HG03064 (cell line): ENCODE data around the gene RNF39.
"Not testable (repeated sequence)": the region's sequence is repeated elsewhere in the genome, so short reads cannot be mapped to it uniquely, and the experiment has no call there.

Source experiments
- ATAC-seq: cut with Tn5 transposase; IDR thresholded peaks from one replicate; pipeline ENCODE4 v1.9.1; 2021; ENCODE audit warnings: low read depth; ENCODE audit not compliant: unreplicated experiment

The RNF39 gene, protein sequence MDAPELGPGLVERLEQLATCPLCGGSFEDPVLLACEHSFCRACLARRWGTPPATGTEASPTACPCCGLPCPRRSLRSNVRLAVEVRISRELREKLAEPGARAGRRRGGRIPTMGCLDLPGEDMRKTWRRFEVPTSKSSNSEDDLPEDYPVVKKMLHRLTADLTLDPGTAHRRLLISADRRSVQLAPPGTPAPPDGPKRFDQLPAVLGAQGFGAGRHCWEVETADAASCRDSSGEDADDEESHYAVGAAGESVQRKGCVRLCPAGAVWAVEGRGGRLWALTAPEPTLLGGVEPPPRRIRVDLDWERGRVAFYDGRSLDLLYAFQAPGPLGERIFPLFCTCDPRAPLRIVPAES

DNA sequence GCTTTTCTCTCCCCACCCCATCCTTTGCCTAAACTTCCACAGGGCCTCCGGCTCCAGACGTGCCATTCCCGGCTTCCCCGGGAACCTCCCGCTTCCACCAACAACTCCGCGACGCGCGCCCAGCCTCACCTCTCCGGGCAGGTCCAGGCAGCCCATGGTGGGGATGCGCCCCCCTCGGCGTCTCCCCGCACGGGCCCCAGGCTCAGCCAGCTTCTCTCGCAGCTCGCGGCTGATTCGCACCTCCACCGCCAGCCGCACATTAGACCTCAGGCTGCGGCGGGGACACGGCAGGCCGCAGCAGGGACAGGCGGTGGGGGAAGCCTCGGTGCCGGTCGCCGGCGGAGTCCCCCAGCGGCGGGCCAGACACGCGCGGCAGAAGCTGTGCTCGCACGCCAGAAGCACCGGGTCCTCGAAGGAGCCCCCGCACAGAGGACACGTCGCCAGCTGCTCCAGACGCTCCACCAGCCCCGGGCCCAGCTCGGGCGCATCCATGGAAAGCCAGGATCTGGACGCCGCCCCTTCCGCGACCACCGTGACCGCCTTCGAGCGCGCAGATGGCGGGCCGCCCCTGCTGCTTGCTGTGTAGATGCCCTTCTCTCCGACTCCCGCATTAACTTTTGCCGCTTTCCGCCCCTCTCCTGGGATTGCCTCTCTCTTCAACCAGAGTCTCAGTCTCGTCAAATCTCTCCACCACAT, at the start of gene RNF39:
Gene RNF39 (minus strand): TSS at position 676 of the 696 bp plus-strand sequence. CDS start 184 bp downstream, at position 492.
- no peak for ATAC-seq

DNA sequence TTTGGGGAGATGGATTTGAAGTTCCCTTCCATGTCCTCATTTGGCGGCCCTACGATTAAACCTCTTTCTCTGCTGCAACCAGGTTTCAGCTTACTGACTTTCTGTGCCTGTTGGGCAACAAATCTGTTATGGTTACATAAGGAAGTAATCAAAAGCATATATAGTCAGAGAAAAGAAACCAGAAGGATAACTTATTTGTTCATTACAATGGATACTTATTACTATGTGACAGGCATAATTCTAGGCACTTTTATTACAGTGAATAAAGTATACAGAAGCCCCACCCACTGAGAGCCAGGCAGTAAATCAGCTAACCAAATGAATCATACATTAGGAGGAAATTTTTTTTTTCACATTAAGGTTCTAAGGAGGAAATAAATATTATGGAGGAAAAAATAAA, 46.9 kb upstream of the RNF39 start:
- ATAC-seq: no peak

DNA sequence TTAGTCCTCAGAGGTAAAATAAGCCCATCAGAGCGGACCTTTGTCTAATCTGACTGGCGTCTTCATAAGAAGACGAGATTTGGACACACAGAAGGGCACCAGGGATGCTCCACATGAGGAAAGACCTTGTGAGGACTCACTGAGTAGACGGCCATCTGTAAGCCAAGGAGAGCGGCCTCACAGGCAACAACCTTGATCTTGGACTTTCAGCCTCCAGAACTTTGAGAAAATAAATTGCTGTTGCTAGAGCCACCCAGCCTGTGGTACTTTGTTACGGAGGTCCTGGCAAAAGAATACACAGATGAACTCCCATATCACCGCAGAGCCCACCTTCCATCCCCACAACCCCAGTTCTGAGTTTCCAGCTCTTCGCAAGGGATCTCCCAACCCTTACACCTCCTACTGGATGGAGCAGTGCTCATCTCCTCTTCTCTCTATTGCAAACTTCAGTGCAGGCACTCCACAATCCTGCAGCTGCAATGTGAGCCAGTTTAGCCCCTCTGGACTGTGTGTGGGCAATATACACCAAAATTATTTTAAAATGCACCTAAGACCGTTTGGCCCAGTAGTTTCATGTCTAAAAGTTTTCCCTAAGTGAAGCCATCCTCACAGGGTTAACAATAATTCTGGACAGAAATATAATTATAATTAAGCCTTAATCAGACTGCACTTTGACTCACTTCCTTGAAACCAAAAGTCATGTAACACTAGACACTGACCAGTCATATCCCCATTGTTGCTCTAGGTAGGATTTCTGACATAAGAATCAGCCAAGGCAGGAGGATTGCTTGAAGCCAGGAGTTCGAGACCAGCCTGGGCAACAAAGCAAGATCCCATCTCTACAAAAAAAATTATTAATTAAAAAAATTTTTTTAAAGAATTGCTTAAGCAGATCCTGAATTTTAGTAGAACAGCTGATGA, 46.1 kb upstream of the RNF39 start:
- no peak for ATAC-seq

DNA sequence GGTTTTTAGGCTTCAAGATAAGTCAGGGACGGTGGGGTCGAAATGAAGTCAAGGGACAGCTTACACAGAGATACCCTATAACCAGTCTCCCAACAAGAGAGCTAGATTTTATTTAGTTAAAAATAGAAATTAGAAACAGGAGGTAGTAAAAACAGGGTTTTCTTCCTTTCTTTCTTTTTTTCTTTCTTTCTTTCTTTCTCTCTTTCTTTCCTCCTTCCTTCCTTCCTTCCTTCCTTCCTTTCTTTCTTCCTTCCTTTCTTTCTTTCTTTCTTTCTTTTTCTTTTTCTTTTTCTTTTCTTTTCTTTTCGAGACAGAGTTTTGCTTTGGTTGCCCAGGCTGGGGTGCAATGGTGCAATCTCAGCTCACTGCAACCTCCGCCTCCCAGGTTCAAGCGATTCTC, 43.1 kb upstream of the RNF39 start:
- not testable (repeated sequence) for ATAC-seq

DNA sequence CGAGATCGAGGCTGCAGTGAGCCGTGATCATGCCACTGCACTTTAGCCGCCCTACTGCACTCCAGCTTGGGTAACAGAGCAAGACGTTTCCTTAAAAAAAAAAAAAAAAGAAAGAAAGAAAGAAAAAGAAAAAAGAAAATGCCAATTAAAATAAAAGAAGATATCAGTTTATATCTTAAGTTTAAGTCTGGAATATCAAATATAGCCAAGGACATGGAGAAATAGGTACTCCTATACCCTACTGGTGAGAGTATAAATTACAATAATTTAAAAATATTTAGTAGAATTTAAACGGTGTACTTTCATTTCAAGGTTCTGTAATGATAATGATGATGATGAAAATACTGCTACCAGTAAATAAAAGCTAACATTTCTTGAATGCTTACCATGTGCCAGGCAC, 41.2 kb upstream of the RNF39 start:
- ATAC-seq: no peak

DNA sequence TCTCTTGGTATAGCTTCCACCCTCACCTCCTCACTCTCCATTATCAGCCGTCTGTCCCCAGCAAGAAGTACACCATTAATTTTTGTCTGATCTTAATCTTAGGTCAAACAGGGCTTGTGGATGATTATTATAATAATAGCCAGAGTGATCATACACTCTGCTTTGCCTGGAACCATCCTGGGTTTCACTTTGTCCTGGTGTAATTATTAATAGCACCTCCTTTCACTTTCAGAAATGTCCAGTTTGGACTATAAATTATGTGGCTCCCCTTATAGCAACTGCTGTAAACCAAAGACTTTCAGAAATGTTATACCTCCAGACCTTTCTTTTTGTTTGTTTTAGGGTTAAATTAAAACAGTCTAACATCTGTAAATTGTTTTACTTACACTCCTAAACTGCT, 38.3 kb upstream of the RNF39 start:
- ATAC-seq: no peak

DNA sequence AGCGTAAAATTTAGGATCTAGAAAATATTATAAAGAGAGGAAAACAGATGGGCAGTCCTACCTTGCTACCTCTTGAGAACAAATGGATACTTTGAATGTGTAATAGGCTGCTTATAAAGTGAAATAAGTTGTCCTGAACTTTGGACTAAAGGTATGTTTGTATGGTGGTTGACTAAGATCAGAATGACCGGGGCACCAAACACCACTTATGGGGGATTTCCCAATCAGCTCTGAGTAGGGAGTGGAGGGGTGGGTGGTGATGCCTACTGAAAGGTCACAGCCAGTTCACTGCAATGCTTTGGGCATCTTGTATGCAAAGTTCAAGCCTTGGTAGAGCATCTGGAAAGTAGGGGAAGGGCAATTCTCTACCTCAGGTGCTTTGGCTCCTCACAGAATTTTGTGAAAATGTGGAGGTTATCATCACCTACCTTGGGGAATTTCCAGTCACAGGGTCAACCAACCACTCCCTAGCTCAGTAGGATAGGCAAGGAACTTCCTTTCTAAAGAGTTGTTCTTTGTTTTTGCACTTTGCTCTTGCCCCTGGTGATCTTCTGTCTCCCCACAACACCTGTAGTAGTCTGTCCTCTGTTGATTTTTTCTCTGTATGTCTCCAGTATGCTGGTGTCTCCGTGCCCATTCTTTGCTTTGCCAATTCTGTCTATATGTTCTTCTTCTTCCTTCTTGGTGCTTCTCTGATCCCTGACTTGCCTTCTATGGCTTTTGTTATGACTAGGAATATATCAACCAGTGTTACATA, 37.6 kb upstream of the RNF39 start, which contains the start of gene TRIM31:
Gene TRIM31 (minus strand): TSS at position 88 of the 757 bp plus-strand sequence. CDS start 285 bp downstream, outside the sequence.
- ATAC-seq: no peak

DNA sequence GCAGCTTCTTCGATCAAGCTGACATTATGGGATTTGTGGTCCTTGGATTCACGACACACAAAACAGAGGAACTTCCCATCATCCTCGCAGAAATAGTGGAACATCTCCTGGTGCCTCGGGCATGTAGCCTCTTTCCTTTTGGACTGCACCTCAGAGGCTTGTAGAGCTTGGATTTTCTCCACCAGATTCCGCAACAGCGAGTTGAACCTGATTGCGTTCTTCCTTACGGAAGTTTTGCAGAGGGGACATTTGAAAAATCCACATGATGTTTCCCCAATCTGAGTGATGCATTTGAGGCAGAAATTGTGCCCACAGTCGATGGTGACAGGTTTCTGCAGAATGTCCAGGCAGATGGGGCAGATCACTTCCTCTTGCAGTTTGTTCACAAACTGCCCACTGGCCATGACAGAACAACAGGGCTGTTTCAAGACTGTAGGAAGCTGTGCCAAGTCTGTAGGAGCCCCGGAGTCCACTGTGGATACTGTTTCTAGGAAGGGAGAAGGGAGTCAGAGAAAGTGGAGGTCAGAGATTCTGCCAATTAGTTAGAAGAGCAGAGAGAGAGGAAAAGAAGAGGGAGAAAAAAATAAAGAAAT, 36.9 kb upstream of the RNF39 start:
- no peak for ATAC-seq

DNA sequence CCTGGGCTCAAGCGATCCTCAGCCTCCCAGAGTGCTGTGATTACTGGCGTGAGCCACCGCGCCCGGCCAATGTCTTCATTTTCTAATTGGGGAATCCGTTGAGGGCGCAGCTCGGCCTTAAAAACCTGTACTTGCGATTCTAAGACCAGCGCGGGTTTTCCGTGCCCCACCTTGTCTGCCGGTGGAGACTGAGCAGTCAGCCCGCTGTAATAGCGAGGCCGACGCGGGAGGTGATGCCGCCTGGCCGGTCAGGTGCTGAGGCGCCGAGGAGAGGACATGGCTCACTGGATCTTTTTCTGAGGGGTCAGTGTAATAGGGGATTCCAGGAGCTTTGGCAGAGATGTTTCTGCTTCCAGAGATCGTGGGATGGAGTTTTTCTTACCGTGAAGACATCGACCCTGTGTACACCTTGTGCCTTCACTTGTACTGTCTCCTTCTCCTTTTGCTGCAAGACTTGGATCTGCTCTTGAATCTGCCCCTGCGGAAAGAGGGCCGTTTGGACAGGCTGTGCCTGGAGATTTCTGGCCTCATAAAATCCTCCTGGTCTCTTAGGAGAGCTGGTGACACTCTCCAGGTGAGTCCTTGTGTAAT, 35.8 kb upstream of the RNF39 start:
- ATAC-seq: no peak

DNA sequence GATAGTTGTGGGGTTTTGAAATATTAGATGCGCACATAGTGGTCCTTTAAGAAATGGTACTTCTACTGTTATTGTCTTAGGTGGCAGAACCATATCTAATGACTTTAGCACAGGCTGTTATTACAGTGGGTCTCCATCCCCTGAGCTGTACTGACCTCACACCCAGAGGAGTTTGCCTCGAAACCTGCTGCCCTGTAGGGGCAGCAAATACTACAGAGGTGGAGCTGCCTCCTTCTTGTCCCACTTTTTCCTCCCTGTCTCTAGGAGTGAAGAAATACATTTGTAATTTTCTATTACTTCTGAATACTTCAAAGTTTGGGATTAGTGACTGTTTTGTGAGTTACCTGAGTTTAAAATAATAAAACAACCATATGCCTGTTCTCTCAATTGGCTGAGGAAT, 29.1 kb upstream of the RNF39 start:
- ATAC-seq: no peak

DNA sequence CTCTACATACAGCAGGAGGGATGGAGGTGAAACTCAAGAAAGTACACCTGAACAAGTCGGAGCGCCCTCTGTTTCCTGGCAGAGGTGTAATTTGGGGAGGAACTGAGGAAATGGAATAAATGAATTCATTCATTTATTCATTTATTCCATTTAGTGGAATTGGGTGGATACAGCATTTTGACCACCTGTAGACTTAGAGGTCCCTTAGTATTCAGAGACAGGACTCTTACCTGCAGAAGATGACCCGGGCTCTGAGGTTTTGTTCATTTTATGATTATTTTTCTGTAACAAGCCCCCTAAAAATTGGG, 28.3 kb upstream of the RNF39 start:
- ATAC-seq: no peak

DNA sequence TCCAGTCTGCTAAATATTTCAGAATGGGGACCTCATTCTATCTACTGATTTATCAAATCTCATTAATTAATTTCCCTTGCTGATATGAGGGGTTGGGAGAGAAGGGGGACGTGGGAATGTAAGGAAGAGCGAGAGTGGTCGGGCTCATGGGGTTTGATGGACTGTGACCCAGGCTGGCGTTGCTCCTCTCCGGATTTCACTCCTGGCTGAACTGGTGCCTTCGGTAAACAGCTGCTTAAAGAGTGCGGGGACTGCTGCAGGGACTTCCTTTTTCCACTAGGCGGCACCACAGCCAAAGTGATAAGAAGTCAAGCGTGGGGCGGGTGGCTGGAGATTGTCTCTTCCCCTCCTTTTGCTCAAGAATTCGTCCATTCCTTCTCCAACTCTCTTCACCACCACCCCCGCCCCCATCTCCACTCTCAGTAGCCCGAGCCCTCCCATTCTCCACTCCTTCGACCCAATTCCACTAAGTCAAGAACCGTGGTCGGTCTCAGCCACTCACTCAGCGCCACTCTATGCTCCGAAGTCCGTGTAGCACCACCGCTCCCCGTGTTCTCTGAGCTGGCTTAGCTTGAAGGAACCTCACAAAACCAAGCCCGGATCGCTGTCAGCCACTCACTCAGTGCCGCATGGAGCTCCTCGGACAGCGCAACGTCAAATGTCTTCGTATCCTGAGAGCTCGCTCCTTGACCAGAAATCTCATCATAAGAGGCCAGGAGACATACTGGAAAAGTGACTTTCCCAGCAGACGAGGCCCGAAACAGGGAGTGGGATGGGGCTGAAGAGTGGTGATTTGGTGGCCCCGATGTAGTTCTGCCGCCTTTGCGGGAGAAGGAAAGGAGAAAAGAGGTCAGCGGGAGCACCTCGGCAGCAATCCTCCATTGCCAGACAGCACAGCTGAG, 27.7 kb upstream of the RNF39 start:
- ATAC-seq: no peak

DNA sequence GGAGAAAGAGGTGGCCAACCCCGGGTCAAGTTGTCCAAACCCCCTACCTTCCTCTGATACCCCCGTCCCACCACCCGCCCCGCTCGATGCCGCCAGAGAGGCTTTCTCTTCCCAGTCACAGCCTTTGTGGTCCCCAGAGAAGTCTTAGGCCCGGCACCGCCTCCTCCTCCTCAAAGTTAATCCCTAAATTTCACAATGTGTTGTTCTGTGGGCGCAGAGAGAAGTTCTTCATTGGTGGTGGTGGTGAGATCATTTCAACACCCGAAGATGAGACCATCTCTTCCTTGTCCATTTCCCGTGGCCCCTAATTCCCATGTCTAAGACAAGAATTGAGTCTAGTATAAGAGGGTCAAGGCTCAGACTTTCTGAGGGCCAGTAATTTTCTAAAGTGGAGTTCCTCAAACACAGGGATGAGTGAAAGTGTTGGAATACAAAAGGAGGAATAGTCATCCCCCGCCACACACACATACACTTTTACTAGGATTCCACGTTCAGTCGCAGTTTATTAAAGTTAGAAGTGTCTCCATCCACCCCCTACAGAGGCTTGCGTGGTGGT, 26.9 kb upstream of the RNF39 start:
- no peak for ATAC-seq

DNA sequence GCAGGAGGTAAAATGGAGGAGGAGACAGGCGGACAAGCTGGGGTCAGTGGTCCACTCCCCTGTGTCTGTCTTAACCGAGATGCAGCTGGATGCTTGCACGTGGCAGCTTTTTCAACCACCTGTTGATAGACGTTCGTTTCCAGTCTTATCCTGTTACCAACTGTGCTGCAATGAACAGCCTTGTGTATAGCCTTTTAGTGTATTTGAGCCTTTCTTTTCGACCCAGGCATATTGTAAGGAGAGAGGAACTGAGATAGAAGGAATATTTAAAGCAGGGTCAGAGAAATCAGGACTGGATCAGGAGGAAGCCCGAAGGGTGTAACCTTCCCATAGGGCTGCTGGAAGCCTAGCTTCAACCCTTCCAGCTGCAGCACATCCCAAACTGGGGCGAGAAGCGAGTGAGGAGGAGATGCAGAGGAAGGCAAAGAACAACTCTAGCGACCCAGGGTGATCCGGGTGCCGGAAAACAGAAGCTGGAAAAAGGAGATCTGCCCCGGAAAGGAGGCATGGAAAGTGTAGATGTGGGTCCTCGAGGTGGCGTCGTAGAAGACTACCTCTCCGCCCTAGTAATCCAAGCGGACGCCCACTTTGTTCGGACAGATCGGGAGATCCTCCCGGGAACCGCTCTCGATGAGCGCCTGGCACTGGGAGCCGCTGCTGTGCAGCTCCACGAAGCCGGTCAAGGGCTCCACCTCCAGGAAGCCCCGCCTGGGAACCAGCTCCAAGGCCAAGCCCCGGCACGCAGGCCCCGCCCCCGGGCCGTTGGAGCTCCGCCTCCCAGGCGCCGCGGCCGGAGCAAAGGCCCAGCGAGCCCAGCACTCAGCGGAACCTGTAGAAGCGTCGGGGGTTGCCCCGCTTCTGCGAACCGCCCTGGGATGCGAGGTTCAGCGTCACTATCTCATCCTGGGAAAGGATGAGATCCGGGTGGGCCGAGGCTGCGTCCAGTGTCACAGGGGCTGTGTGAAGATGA, 26.2 kb upstream of the RNF39 start:
- ATAC-seq: no peak

DNA sequence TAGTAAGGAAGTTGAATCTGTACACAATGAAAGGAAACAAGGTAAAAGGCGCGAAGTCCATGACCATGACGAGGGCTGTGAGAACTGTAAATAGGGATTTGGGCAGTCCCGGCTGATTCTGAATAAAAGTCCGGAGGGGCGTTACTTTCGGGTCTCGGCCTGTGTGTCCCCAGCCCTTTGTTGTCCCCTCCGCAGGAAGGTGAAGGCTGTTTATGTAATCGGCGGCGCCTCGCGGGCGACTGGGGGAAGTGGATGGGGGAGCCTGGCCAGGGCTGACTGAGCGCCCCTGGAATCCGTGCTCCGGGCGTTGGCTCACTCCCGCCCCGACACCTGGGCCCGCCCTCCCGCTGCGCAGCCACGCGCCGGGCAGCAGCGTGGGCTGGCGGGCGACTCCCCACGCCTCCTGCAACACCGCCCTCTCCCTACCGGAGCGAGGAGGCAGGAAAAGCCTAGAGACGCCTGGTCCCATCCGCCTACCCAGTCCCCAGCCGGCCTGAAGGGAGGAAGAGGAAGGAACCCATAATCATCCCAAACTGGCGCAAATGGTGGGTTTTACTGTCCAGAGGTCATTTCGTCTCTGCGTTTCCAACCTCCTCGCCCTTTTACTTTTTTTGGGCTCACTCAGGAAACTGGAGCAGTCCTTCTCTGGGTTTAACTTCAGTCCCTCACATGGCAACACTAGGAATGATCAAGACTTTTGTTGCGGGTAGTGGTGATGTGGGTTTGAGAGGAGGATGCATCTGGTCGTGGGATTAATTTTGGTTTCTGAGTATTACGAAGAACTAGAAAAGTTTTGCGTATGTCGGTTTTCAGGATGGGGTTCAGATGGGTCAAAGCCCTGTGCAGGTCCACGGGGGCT, 25.2 kb upstream of the RNF39 start:
- no peak for ATAC-seq

DNA sequence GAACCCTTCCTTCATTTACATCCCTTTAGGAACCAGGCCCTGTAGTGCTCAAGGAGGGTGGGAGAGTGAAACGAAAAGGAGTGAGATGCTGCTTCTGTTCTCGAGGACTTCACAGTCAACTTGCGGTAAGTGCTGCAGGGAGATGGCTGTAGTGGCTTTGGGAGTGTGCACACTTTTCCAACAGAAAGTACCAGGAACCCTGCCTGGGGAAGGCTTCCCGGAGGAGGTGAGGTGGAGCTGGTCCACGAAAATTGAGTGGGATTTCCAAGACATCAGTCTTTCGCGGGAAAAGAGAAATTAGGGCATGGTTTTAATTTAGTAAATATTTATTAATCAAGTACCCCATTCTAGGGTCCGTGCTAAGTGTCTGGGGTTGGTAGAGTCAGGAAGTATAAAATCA, 24.6 kb upstream of the RNF39 start:
- ATAC-seq: no peak
